HEK293 (cell line): Measurements from ENCODE around the gene PRXL2B.

Source experiments
- CTCF ChIA-PET: fragments of 350-600 bp; formaldehyde crosslinking; extraction: SDS; loops from one replicate; lab custom pipeline; 2021; ENCODE audit warnings: antibody characterized with exemption; lab: Yijun Ruan, JAX
- POLR2A ChIA-PET: fragments of 300-600 bp; formaldehyde crosslinking; extraction: SDS; loops from one replicate; lab custom pipeline; 2020; ENCODE audit warnings: antibody characterized with exemption, inconsistent platforms; lab: Yijun Ruan, JAX
- H3K27ac ChIP-seq: fragments of 200-500 bp; sonication (Bioruptor generic); 2 replicates; pipeline ENCODE4 v1.5.1; 2014; ENCODE audit warnings: low read depth, low read length, control low read depth, inconsistent platforms; ENCODE audit errors: extremely low read depth
- H3K36me3 ChIP-seq, 2 experiments: fragments of 200-500 bp in 1 of 2; sonication (Bioruptor generic) in 1 of 2; 1 replicate in 1 of 2; 2 replicates in 1 of 2; pipeline ENCODE4 v1.5.1; 2014 to 2017; ENCODE audit warnings: inconsistent platforms in 2 of 2, low read length in 2 of 2; ENCODE audit not compliant: control insufficient read depth in 2 of 2, insufficient read depth in 1 of 2
- H3K4me1 ChIP-seq: fragments of 200-500 bp; sonication (Bioruptor generic); 2 replicates; pipeline ENCODE4 v1.5.1; 2014; ENCODE audit warnings: mild to moderate bottlenecking, low read length, inconsistent platforms; ENCODE audit not compliant: control insufficient read depth, insufficient read depth
- H3K4me3 ChIP-seq: 2 replicates; pipeline ENCODE4 v1.5.1; 2011; ENCODE audit warnings: low read depth, mild to moderate bottlenecking, control low read depth, low read length, moderate library complexity
- H3K9me3 ChIP-seq: fragments of 200-500 bp; sonication (Bioruptor generic); 2 replicates; pipeline ENCODE4 v1.5.1; 2014; ENCODE audit warnings: low read depth, low read length, inconsistent platforms; ENCODE audit not compliant: control insufficient read depth, insufficient read depth
- GLIS1 ChIP-seq: fragments of 450-650 bp; formaldehyde crosslinking; IDR thresholded peaks from 2 replicates; pipeline ENCODE4 v1.5.1; 2016; ENCODE audit warnings: missing biosample characterization, missing genetic modification characterization
- GLIS2 ChIP-seq: fragments of 450-650 bp; formaldehyde crosslinking; IDR thresholded peaks from 2 replicates; pipeline ENCODE4 v1.5.1; 2016; ENCODE audit warnings: missing biosample characterization, missing genetic modification characterization
- SCRT2 ChIP-seq: fragments of 450-650 bp; formaldehyde crosslinking; IDR thresholded peaks from 2 replicates; pipeline ENCODE4 v1.5.1; 2016; ENCODE audit warnings: missing biosample characterization, missing genetic modification characterization
- TRIM28 ChIP-seq: IDR thresholded peaks from 2 replicates; pipeline ENCODE4 v1.6.1; 2011; ENCODE audit warnings: low read length, control low read depth, borderline replicate concordance
- ZIC2 ChIP-seq: fragments of 450-650 bp; formaldehyde crosslinking; IDR thresholded peaks from 2 replicates; pipeline ENCODE4 v1.5.1; 2016; ENCODE audit warnings: missing biosample characterization, missing genetic modification characterization
- ZNF416 ChIP-seq: fragments of 450-650 bp; formaldehyde crosslinking; IDR thresholded peaks from 2 replicates; pipeline ENCODE4 v1.5.1; 2016; ENCODE audit warnings: missing biosample characterization, missing genetic modification characterization
- ZNF621 ChIP-seq: fragments of 450-650 bp; formaldehyde crosslinking; IDR thresholded peaks from 2 replicates; pipeline ENCODE4 v1.5.1; 2017; ENCODE audit warnings: missing biosample characterization, missing genetic modification characterization
- ZNF660 ChIP-seq: fragments of 450-650 bp; IDR thresholded peaks from 2 replicates; pipeline ENCODE4 v1.5.1; 2018; ENCODE audit warnings: missing biosample characterization, mild to moderate bottlenecking, missing genetic modification characterization
- ZNF747 ChIP-seq: fragments of 450-650 bp; formaldehyde crosslinking; IDR thresholded peaks from 2 replicates; pipeline ENCODE4 v1.5.1; 2016; ENCODE audit warnings: missing biosample characterization, missing genetic modification characterization
- TF ChIP-seq, protein P1 (sequence below): fragments of 450-650 bp; formaldehyde crosslinking; IDR thresholded peaks from 2 replicates; pipeline ENCODE4 v1.5.1; 2017; ENCODE audit warnings: missing biosample characterization, mild to moderate bottlenecking, missing genetic modification characterization, moderate library complexity
- TF ChIP-seq, protein P2 (sequence below): fragments of 450-650 bp; formaldehyde crosslinking; IDR thresholded peaks from 2 replicates; pipeline ENCODE4 v1.5.1; 2016; ENCODE audit warnings: missing biosample characterization, missing genetic modification characterization
- TF ChIP-seq, protein P3 (sequence below): fragments of 450-650 bp; formaldehyde crosslinking; IDR thresholded peaks from 2 replicates; pipeline ENCODE4 v1.5.1; 2016; ENCODE audit warnings: missing biosample characterization, missing genetic modification characterization

Gene PRXL2B

DNA sequence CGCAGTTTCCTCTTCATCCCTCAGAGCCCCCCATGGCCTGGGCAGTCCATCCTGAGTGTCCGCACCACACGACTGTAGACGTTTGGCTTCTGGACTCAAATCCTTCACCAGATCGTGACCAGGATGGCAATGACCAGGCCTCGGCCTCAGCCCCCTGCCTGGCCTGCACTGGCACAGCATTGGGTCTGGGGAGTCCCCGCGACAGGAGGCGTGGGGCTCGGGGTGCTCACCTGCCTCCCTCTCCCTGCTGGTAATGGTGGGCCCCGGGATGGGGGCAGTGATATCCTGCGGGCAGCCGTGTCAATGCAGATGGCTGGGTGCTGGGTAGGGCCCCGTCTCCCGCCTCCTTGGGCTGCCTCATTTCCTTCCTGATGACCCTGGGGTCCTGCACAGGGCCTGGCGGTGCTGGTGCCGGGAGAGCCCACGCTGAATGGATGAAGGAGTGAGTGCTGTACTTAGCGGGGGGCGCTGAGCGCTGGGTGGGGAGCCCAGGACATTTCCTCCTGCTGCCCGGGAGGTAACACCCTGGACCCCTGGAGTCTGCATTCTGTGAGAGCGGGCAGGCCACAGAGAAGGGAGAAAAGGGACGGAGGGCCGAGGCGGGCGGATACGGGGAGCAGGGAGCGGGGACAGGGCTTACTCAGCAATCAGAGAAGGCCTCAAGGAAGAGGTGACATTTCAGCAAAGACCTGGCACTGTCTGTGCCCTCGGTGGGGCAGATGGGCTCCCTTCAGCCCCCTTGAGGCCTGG is 32.5 kb upstream of the PRXL2B start:
- POLR2A ChIA-PET: no interaction called here
- Histone ChIP-seq H3K36me3 (no peaks in the 10 kb centered on the region), H3K27ac (no peak overlapping the region), H3K9me3 (no peaks in the 10 kb centered on the region), H3K4me1 (no peaks in the 10 kb centered on the region), H3K4me3 (no peak overlapping the region)
- peak; percentile 41 for TF ChIP-seq GLIS1 (tag by site-specific recombination)
- no peak for TF ChIP-seq TRIM28
- TF ChIP-seq, protein P1, sequence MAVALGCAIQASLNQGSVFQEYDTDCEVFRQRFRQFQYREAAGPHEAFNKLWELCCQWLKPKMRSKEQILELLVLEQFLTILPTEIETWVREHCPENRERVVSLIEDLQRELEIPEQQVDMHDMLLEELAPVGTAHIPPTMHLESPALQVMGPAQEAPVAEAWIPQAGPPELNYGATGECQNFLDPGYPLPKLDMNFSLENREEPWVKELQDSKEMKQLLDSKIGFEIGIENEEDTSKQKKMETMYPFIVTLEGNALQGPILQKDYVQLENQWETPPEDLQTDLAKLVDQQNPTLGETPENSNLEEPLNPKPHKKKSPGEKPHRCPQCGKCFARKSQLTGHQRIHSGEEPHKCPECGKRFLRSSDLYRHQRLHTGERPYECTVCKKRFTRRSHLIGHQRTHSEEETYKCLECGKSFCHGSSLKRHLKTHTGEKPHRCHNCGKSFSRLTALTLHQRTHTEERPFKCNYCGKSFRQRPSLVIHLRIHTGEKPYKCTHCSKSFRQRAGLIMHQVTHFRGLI (tag by site-specific recombination): no peak
- TF ChIP-seq SCRT2 (tag by site-specific recombination): no peak
- TF ChIP-seq, protein P2, sequence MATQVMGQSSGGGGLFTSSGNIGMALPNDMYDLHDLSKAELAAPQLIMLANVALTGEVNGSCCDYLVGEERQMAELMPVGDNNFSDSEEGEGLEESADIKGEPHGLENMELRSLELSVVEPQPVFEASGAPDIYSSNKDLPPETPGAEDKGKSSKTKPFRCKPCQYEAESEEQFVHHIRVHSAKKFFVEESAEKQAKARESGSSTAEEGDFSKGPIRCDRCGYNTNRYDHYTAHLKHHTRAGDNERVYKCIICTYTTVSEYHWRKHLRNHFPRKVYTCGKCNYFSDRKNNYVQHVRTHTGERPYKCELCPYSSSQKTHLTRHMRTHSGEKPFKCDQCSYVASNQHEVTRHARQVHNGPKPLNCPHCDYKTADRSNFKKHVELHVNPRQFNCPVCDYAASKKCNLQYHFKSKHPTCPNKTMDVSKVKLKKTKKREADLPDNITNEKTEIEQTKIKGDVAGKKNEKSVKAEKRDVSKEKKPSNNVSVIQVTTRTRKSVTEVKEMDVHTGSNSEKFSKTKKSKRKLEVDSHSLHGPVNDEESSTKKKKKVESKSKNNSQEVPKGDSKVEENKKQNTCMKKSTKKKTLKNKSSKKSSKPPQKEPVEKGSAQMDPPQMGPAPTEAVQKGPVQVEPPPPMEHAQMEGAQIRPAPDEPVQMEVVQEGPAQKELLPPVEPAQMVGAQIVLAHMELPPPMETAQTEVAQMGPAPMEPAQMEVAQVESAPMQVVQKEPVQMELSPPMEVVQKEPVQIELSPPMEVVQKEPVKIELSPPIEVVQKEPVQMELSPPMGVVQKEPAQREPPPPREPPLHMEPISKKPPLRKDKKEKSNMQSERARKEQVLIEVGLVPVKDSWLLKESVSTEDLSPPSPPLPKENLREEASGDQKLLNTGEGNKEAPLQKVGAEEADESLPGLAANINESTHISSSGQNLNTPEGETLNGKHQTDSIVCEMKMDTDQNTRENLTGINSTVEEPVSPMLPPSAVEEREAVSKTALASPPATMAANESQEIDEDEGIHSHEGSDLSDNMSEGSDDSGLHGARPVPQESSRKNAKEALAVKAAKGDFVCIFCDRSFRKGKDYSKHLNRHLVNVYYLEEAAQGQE: no peak
- CTCF ChIA-PET: interaction anchor here (0.7 kb wide), 2 partner anchors 65 to 241 kb away, joined by 3 read pairs; no protein-coding TSS in a partner anchor

DNA sequence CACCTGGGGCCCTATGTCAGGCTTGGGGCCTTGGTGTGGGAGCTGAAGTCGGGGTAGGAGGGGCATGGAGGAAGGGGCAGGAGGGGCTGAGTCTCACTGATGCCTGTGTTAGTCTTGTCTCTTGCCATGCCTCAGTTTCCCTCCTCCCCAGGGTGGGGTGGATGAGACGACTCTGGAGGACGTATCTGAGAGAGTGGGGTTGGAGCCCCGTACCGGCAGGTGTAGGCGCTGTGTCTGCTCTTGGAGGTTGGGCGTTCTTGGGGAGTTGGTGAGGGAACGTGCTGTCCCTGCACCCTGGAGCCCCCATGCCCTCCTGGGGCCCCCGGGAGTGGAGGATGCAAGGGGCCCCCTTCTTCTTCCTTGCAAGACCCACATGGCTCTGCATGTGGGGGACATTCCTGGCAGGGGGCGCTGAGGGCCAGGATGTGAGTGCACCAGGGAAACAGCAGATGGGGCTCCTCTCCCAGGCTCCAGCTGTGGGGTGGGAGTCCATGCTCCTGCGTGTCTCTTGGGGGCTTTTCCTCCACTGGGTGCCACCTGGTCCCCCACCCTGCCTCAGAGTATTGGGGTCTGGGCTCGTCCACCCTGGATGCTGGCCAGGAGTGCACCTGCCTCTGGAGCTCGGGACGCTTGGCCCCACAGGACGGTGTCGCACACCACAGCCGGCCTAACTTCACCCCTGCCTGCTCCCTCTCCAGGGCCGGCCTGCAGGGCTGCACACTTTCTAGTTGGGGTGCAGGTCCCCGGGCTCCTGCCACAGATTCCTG is 31.8 kb upstream of the PRXL2B start:
- no peaks in the 10 kb centered on the region for H3K4me1 ChIP-seq
- ChIA-PET CTCF (interaction anchor here (0.7 kb wide), 2 partner anchors 65 to 242 kb away, joined by 3 read pairs; no protein-coding TSS in a partner anchor), POLR2A (no interaction called here)
- no peak overlapping the region for H3K27ac ChIP-seq
- H3K4me3 ChIP-seq: no peak overlapping the region
- TF ChIP-seq ZNF660 (tag by site-specific recombination) (no peak), ZIC2 (tag by site-specific recombination) (peak; percentile 37; the same call in 1 of the 2 replicates), ZNF416 (tag by site-specific recombination) (no peak), GLIS2 (tag by site-specific recombination) (peak; percentile 46), GLIS1 (tag by site-specific recombination) (peak; percentile 88), ZNF621 (tag by site-specific recombination) (no peak), ZNF747 (no peak)
- TF ChIP-seq, protein P3, sequence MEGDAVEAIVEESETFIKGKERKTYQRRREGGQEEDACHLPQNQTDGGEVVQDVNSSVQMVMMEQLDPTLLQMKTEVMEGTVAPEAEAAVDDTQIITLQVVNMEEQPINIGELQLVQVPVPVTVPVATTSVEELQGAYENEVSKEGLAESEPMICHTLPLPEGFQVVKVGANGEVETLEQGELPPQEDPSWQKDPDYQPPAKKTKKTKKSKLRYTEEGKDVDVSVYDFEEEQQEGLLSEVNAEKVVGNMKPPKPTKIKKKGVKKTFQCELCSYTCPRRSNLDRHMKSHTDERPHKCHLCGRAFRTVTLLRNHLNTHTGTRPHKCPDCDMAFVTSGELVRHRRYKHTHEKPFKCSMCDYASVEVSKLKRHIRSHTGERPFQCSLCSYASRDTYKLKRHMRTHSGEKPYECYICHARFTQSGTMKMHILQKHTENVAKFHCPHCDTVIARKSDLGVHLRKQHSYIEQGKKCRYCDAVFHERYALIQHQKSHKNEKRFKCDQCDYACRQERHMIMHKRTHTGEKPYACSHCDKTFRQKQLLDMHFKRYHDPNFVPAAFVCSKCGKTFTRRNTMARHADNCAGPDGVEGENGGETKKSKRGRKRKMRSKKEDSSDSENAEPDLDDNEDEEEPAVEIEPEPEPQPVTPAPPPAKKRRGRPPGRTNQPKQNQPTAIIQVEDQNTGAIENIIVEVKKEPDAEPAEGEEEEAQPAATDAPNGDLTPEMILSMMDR (tag by site-specific recombination): peak; percentile 92
- no peaks in the 10 kb centered on the region for H3K9me3 ChIP-seq
- H3K36me3 ChIP-seq: no peaks in the 10 kb centered on the region
